Measurements from ENCODE around the gene UGT1A9. TPM values are rescaled to one million over a fixed set of nuclear protein-coding genes. Genes with fewer than 3 reads are reported as not detected.

UGT1A9 gene
- total and polyA plus RNA-seq, 2 of the 4 experiments (the other 2 are of a cell fraction), result not detected

GRCh38 chr2:233766416-233766815, 94.7 kb downstream of the UGT1A9 start:
- Histone ChIP-seq H3K4me2 (ENCODE audit: low read depth, low read length) (no peak overlapping the region), H4K8ac (ENCODE audit: low read depth in 2 of 2, low read length in 2 of 2) (0 out of 4 replicates have a peak overlapping the region, but pooled peaks of 1 of the 2 experiments have one; percentile 39), H2AFZ (replicated peaks; ENCODE audit: low read length, poor library complexity) (no peak overlapping the region), H2BK20ac (ENCODE audit: low read depth, low read length) (no peak overlapping the region), H3K27ac (ENCODE audit: insufficient read depth, low read length) (no peak overlapping the region), H3K4me1 (ENCODE audit: control insufficient read depth, insufficient read depth, low read length) (peaks cover 12% of the 10 kb centered on the region), H2BK120ac (ENCODE audit: low read depth, low read length) (no peak overlapping the region; the same call in 1 of the 2 replicates), H2AK5ac (ENCODE audit: low read depth, low read length) (peak overlapping the region; percentile 67), H3K23ac (ENCODE audit: low read depth, low read length) (no peak overlapping the region), H4K91ac (ENCODE audit: insufficient read depth, low read depth, low read length) (0 out of 2 replicates have a peak overlapping the region, but pooled peaks have one; percentile 21), H3K9me1 (ENCODE audit: insufficient read depth, low read length) (0 out of 2 replicates have a peak, but pooled peaks cover 5% of the 10 kb centered on the region), H3K18ac (ENCODE audit: low read depth, low read length) (no peak overlapping the region), H3K9ac (ENCODE audit: low read depth, low read length) (no peak overlapping the region), H2BK5ac (ENCODE audit: low read depth, low read length, poor library complexity, severe bottlenecking) (no peak overlapping the region), H3K4ac (ENCODE audit: low read depth, low read length) (0 out of 2 replicates have a peak overlapping the region, but pooled peaks have one; percentile 24), H3K36me3 (ENCODE audit: control insufficient read depth, insufficient read depth, low read length) (no peaks in the 10 kb centered on the region), H3K9me3 (ENCODE audit: control insufficient read depth, insufficient read depth, low read length) (no peaks in the 10 kb centered on the region), H3K14ac (replicated peaks; ENCODE audit: low read depth, low read length) (no peak overlapping the region), H3K56ac (ENCODE audit: extremely low read depth, insufficient read depth, low read length) (no peak overlapping the region), H4K20me1 (ENCODE audit: insufficient read depth, low read length) (no peaks in the 10 kb centered on the region), H3K27me3 (ENCODE audit: control insufficient read depth, insufficient read depth, low read length) (no peaks in the 10 kb centered on the region), H3K79me1 (ENCODE audit: low read depth in 1 of 2, low read length in 2 of 2) (no peaks in the 10 kb centered on the region), H2AK9ac (replicated peaks; ENCODE audit: low read depth, low read length, poor library complexity) (no peak overlapping the region), H3K4me3 (ENCODE audit: insufficient read depth, low read depth, low read length) (no peak overlapping the region), H4K5ac (ENCODE audit: low read depth, low read length) (no peak overlapping the region), H2BK15ac (ENCODE audit: low read depth, low read length) (peak overlapping the region; percentile 67; the same call in 1 of the 3 replicates)
- dilution Hi-C loops (cut with HindIII; ENCODE audit: low sequenced_read_pairs, unreplicated experiment) (no loop called here), in situ Hi-C loops (cut with MboI; ENCODE audit: low sequenced_read_pairs) (no loop called here), intact Hi-C loops (cut with micrococcal nuclease) (no loop called here)
- ChIA-PET CTCF (no interaction called here), POLR2A (ENCODE audit: unreplicated experiment) (interaction anchor here (0.6 kb wide), 1 partner anchor 201 kb away, joined by 4 read pairs; no protein-coding TSS in a partner anchor)
- no peak for TF ChIP-seq FOS (IDR thresholded peaks at IDR 0.05; ENCODE audit: low read depth, low read length)
- no peak for TF ChIP-seq MAFK (IDR thresholded peaks at IDR 0.05; ENCODE audit: low read depth, low read length)
- TF ChIP-seq RFX5 (IDR thresholded peaks at IDR 0.05; ENCODE audit: low read depth, low read length), result no peak
- TF ChIP-seq RAD21 (IDR thresholded peaks at IDR 0.05; ENCODE audit: low read length), result no peak
- DNase-seq, result no peak
- BruUV-seq (replicated peaks), result no TSS peak
- no peak for ATAC-seq (ENCODE audit: low read depth)
- WGBS, 2 experiments (ENCODE audit: extremely low coverage in 2 of 2, insufficient read length in 1 of 2), result no CpG with 5 or more reads among the region's 4 CpGs
